Keratinocyte (primary cell): Measurements from ENCODE around the gene TNFRSF25. TPM values are rescaled to one million over a fixed set of nuclear protein-coding genes. Genes with fewer than 3 reads are reported as not detected.
"Not testable (repeated sequence)": the region's sequence is repeated elsewhere in the genome, so short reads cannot be mapped to it uniquely, and the experiment has no call there.

Experiments
- DNase-seq: peaks from one replicate; pipeline ENCODE4 v3.0.0-alpha.2; 2011; ENCODE audit warnings: low read depth, missing footprints, low spot score
- FAIRE-seq: peaks from 2 replicates; lab custom pipeline; 2011; peaks lifted over from hg19 to GRCh38; lab: Jason Lieb, UNC
- H2AFZ ChIP-seq: 2 replicates; pipeline ENCODE4 v1.6.0; 2012; ENCODE audit warnings: low read length, control low read depth, inconsistent platforms; ENCODE audit not compliant: control insufficient read depth
- H3K27ac ChIP-seq: 2 replicates; pipeline ENCODE4 v1.5.1; 2011; ENCODE audit warnings: low read length; ENCODE audit not compliant: control insufficient read depth, insufficient read depth
- H3K27me3 ChIP-seq: 3 replicates; pipeline ENCODE4 v1.6.0; 2011; ENCODE audit warnings: low read length; ENCODE audit not compliant: control insufficient read depth, insufficient read depth; ENCODE audit errors: extremely low read depth
- H3K36me3 ChIP-seq, 2 experiments: 2 replicates in 1 of 2; 3 replicates in 1 of 2; pipeline ENCODE4 v1.5.1; 2011; ENCODE audit warnings: low read length in 2 of 2, mild to moderate bottlenecking in 1 of 2; ENCODE audit not compliant: control insufficient read depth in 2 of 2, insufficient read depth in 2 of 2; ENCODE audit errors: extremely low read depth in 1 of 2
- H3K4me1 ChIP-seq: 3 replicates; pipeline ENCODE4 v1.5.1; 2011; ENCODE audit warnings: low read length; ENCODE audit not compliant: control insufficient read depth, insufficient read depth; ENCODE audit errors: extremely low read depth
- H3K4me2 ChIP-seq: 3 replicates; pipeline ENCODE4 v1.6.0; 2011; ENCODE audit warnings: low read depth, low read length; ENCODE audit not compliant: control insufficient read depth, insufficient read depth; ENCODE audit errors: extremely low read depth
- H3K4me3 ChIP-seq, 3 experiments: fragments of 200-600 bp in 1 of 3; sonication (generic) in 1 of 3; 2 replicates in 2 of 3; 3 replicates in 1 of 3; pipeline ENCODE4 v1.5.1; 2011 to 2016; ENCODE audit warnings: low read length in 3 of 3, mild to moderate bottlenecking in 3 of 3, control low read depth in 2 of 3, inconsistent platforms in 1 of 3, low read depth in 1 of 3, mixed read lengths in 1 of 3, mixed run types in 1 of 3, moderate library complexity in 1 of 3; ENCODE audit not compliant: control insufficient read depth in 2 of 3, insufficient read depth in 2 of 3; ENCODE audit errors: extremely low read depth in 1 of 3
- H3K79me2 ChIP-seq: 2 replicates; pipeline ENCODE4 v1.6.0; 2012; ENCODE audit warnings: low read length; ENCODE audit not compliant: control insufficient read depth, insufficient read depth
- H3K9ac ChIP-seq: 3 replicates; pipeline ENCODE4 v1.6.0; 2011; ENCODE audit warnings: low read length; ENCODE audit not compliant: control insufficient read depth, insufficient read depth; ENCODE audit errors: extremely low read depth
- H3K9me1 ChIP-seq: 3 replicates; pipeline ENCODE4 v1.6.0; 2011; ENCODE audit warnings: low read length; ENCODE audit not compliant: control insufficient read depth, insufficient read depth; ENCODE audit errors: extremely low read depth
- H3K9me3 ChIP-seq: 2 replicates; pipeline ENCODE4 v1.5.1; 2012; ENCODE audit warnings: low read depth, low read length; ENCODE audit not compliant: control insufficient read depth
- H4K20me1 ChIP-seq: 3 replicates; pipeline ENCODE4 v1.6.0; 2011; ENCODE audit warnings: low read length; ENCODE audit not compliant: control insufficient read depth, insufficient read depth; ENCODE audit errors: extremely low read depth
- CTCF ChIP-seq, 3 experiments: IDR thresholded peaks in 1 of 3; conservative IDR thresholded peaks in 1 of 3; optimal IDR thresholded peaks in 1 of 3; 2 replicates in 2 of 3; 3 replicates in 1 of 3; pipeline versions ENCODE3 to v1.5.1; 2011; ENCODE audit warnings: low read length in 3 of 3, mild to moderate bottlenecking in 3 of 3, moderate library complexity in 2 of 3, control low read depth in 1 of 3, inconsistent platforms in 1 of 3; ENCODE audit not compliant: insufficient read depth in 2 of 3; ENCODE audit errors: extremely low read depth in 1 of 3
- EZH2 ChIP-seq: IDR thresholded peaks from one replicate; pipeline ENCODE4 v1.6.1; 2012; ENCODE audit warnings: inconsistent platforms, mild to moderate bottlenecking, low read length, moderate library complexity
- dilution Hi-C: fragments of 300-500 bp; cut with MboI; formaldehyde crosslinking; loops from one replicate; pipeline ENCODE4 v1.7.0; 2020; ENCODE audit warnings: low sequenced_read_pairs; ENCODE audit not compliant: extremely low pct_ligation_motif_present
- polyA plus RNA-seq, 5 experiments: library from polyadenylated mRNA; depleted of rRNA in 3 of 5; stranded (reverse) in 3 of 5; stranded (forward) in 1 of 5; unstranded in 1 of 5; fragments of >200 nt; gene quantifications; 1 replicate in 1 of 5; 2 replicates in 3 of 5; 3 replicates in 1 of 5; pipeline versions ENCODE4 v1.2.1 to v1.2.3, GENCODE V29; 2011 to 2012; ENCODE audit warnings: missing spikeins in 2 of 5, low read depth in 1 of 5, low replicate concordance in 1 of 5

Gene TNFRSF25
- polyA plus RNA-seq, 1 donor (not counting 4 experiments of a cell fraction or from before 2014, with no cell fraction given) = 12.4 TPM

GRCh38 chr1:6495041-6495441 lies 29.1 kb upstream of the TNFRSF25 start:
- Histone ChIP-seq H3K27me3 (no peaks in the 10 kb centered on the region), H3K4me2 (no peak overlapping the region), H3K9me1 (no peaks in the 10 kb centered on the region), H4K20me1 (no peaks in the 10 kb centered on the region), H3K36me3 (peaks cover 0 to 2% of the 10 kb centered on the region in 2 experiments), H2AFZ (no peak overlapping the region), H3K9me3 (no peaks in the 10 kb centered on the region), H3K79me2 (no peaks in the 10 kb centered on the region), H3K9ac (no peak overlapping the region), H3K27ac (no peak overlapping the region), H3K4me1 (peaks cover 37% of the 10 kb centered on the region), H3K4me3 (no peak overlapping the region)
- DNase-seq (no peak), FAIRE-seq (no peak)
- dilution Hi-C loops = no loop called here
- TF ChIP-seq CTCF (optimal IDR thresholded peaks at IDR 0.05 in 1 of 3, IDR thresholded peaks at IDR 0.05 in 1 of 3, conservative IDR thresholded peaks at IDR 0.05 in 1 of 3; ENCODE audit: extremely low read depth in 1 of 3, insufficient read depth in 2 of 3, low read length in 3 of 3) (no peak), EZH2 (no peak)

- Histone ChIP-seq H3K9me3 (no peaks in the 10 kb centered on the region), H3K27me3 (no peaks in the 10 kb centered on the region), H4K20me1 (no peaks in the 10 kb centered on the region), H3K36me3 (peaks cover 0 to 2% of the 10 kb centered on the region in 2 experiments), H3K4me2 (no peak overlapping the region), H3K4me3 (no peak overlapping the region), H3K79me2 (no peaks in the 10 kb centered on the region), H3K9me1 (no peaks in the 10 kb centered on the region), H2AFZ (no peak overlapping the region), H3K9ac (no peak overlapping the region), H3K27ac (no peak overlapping the region), H3K4me1 (peaks cover 38% of the 10 kb centered on the region)
- DNase-seq (no peak), FAIRE-seq (no peak)
- TF ChIP-seq CTCF (optimal IDR thresholded peaks at IDR 0.05 in 1 of 3, IDR thresholded peaks at IDR 0.05 in 1 of 3, conservative IDR thresholded peaks at IDR 0.05 in 1 of 3; ENCODE audit: extremely low read depth in 1 of 3, insufficient read depth in 2 of 3, low read length in 3 of 3) (no peak), EZH2 (no peak)
- dilution Hi-C loops = no loop called here
Measured at GRCh38 chr1:6494627-6495026, 28.7 kb upstream of the TNFRSF25 start.

GRCh38 chr1:6493834-6494223 lies 27.9 kb upstream of the TNFRSF25 start:
- H3K4me1 ChIP-seq = peaks cover 45% of the 10 kb centered on the region
- dilution Hi-C loops, H3K27me3 ChIP-seq, H3K9ac ChIP-seq, H3K4me2 ChIP-seq, H4K20me1 ChIP-seq, H3K36me3 ChIP-seq, H3K9me1 ChIP-seq, H2AFZ ChIP-seq, H3K79me2 ChIP-seq, H3K4me3 ChIP-seq, DNase-seq, H3K9me3 ChIP-seq, H3K27ac ChIP-seq, FAIRE-seq: not testable (repeated sequence)
